Midbrain (tissue), 1 donor: ENCODE data around the gene SLC35G2.
"Not testable (repeated sequence)": the region's sequence is repeated elsewhere in the genome, so short reads cannot be mapped to it uniquely, and the experiment has no call there.

Experiments used
- DNase-seq: peaks from one replicate; lab custom pipeline; 2025; lab: John Stamatoyannopoulos, UW

Gene SLC35G2

GRCh38 chr3:136885357-136886213, 66.7 kb downstream of the SLC35G2 start:
- DNase-seq, result no peak

- DNase-seq, result no peak
Observed at GRCh38 chr3:136889947-136890346, 71.0 kb downstream of the SLC35G2 start.

GRCh38 chr3:136891934-136892855, 73.3 kb downstream of the SLC35G2 start:
- DNase-seq, result no peak

- no peak for DNase-seq
Observed at GRCh38 chr3:136893848-136894443, 75.0 kb downstream of the SLC35G2 start.

- DNase-seq, result not testable (repeated sequence)
Observed at GRCh38 chr3:136897171-136897570, 78.2 kb downstream of the SLC35G2 start.

GRCh38 chr3:136898549-136898948, 79.6 kb downstream of the SLC35G2 start:
- DNase-seq, result no peak

GRCh38 chr3:136898954-136899353, 80.0 kb downstream of the SLC35G2 start:
- no peak for DNase-seq

GRCh38 chr3:136899622-136900158, 80.8 kb downstream of the SLC35G2 start:
- DNase-seq, result no peak

GRCh38 chr3:136900694-136901093, 81.8 kb downstream of the SLC35G2 start:
- not testable (repeated sequence) for DNase-seq

- no peak for DNase-seq
Observed at GRCh38 chr3:136901391-136901790, 82.5 kb downstream of the SLC35G2 start.

- DNase-seq, result not testable (repeated sequence)
Observed at GRCh38 chr3:136902530-136902929, 83.6 kb downstream of the SLC35G2 start.

GRCh38 chr3:136903899-136904298, 85.0 kb downstream of the SLC35G2 start:
- no peak for DNase-seq

- no peak for DNase-seq
Observed at GRCh38 chr3:136904746-136905145, 85.8 kb downstream of the SLC35G2 start.
